SK-N-MC (cell line): Measurements from ENCODE around the gene C1QL4.

Source experiments
- EZH2 ChIP-seq: fragments of 200-600 bp; sonication (generic); IDR thresholded peaks from one replicate; pipeline ENCODE4 v1.6.1; 2017; ENCODE audit warnings: antibody characterized with exemption
- POLR2AphosphoS5 ChIP-seq: IDR thresholded peaks from 2 replicates; pipeline ENCODE4 v1.6.1; 2012; ENCODE audit warnings: mild to moderate bottlenecking, low read depth, low read length, borderline replicate concordance

GRCh38 chr12:49295082-49295936 lies 41.7 kb downstream of the C1QL4 start, which contains the start of gene PRPH:
- TF ChIP-seq EZH2 = no peak
- no peak for TF ChIP-seq POLR2AphosphoS5
